MM.1S (cell line): Measurements from ENCODE around the gene GATAD2A.

ENCODE experiments used
- DNase-seq: peaks from one replicate; pipeline ENCODE4 v3.0.0-alpha.2; 2015
- H2AFZ ChIP-seq: fragments of 300-600 bp; sonication (generic); 2 replicates; pipeline ENCODE4 v1.6.0; 2016; ENCODE audit warnings: antibody characterized with exemption, low read length
- H3F3A ChIP-seq: fragments of 300-600 bp; sonication (generic); 2 replicates; pipeline ENCODE4 v1.6.1; 2016; ENCODE audit warnings: mild to moderate bottlenecking, antibody characterized with exemption, low read length, moderate library complexity, mixed read lengths; ENCODE audit not compliant: insufficient read depth
- H3K27ac ChIP-seq: fragments of 300-600 bp; sonication (generic); 2 replicates; pipeline ENCODE4 v1.5.1; 2016; ENCODE audit warnings: mild to moderate bottlenecking, low read length
- H3K27me3 ChIP-seq: fragments of 300-600 bp; sonication (generic); replicated peaks from 2 replicates; pipeline ENCODE4 v1.6.0; 2016; ENCODE audit warnings: low read length; ENCODE audit not compliant: insufficient read depth
- H3K36me3 ChIP-seq: fragments of 300-600 bp; sonication (generic); replicated peaks from 2 replicates; pipeline ENCODE4 v1.6.1; 2016; ENCODE audit warnings: mild to moderate bottlenecking, low read length, mixed read lengths; ENCODE audit not compliant: insufficient read depth
- H3K4me1 ChIP-seq: fragments of 300-600 bp; sonication (generic); 2 replicates; pipeline ENCODE4 v1.6.1; 2016; ENCODE audit warnings: low read length, mixed read lengths
- H3K4me2 ChIP-seq: fragments of 300-600 bp; sonication (generic); 2 replicates; pipeline ENCODE4 v1.6.0; 2016; ENCODE audit warnings: low read depth, low read length
- H3K4me3 ChIP-seq: fragments of 300-600 bp; sonication (generic); 2 replicates; pipeline ENCODE4 v1.5.1; 2016; ENCODE audit warnings: low read length, mixed read lengths
- H3K79me2 ChIP-seq: fragments of 300-600 bp; sonication (generic); 2 replicates; pipeline ENCODE4 v1.6.1; 2016; ENCODE audit warnings: mixed run types, low read length, mixed read lengths
- H3K9ac ChIP-seq: fragments of 300-600 bp; sonication (generic); 2 replicates; pipeline ENCODE4 v1.6.1; 2016; ENCODE audit warnings: low read length, mixed read lengths
- H3K9me2 ChIP-seq: fragments of 300-600 bp; sonication (generic); replicated peaks from 2 replicates; pipeline ENCODE4 v1.6.1; 2016; ENCODE audit warnings: mild to moderate bottlenecking, low read length, mixed read lengths; ENCODE audit not compliant: insufficient read depth
- H3K9me3 ChIP-seq: fragments of 300-600 bp; sonication (generic); replicated peaks from 2 replicates; pipeline ENCODE4 v1.6.1; 2016; ENCODE audit warnings: mild to moderate bottlenecking, low read length, mixed read lengths; ENCODE audit not compliant: insufficient read depth
- H4K20me1 ChIP-seq: fragments of 300-600 bp; sonication (generic); 2 replicates; pipeline ENCODE4 v1.6.1; 2016; ENCODE audit warnings: mild to moderate bottlenecking, low read length, moderate library complexity, mixed read lengths; ENCODE audit not compliant: insufficient read depth
- CTCF ChIP-seq: fragments of 300-600 bp; sonication (generic); IDR thresholded peaks from 2 replicates; pipeline ENCODE4 v1.5.1; 2016; ENCODE audit warnings: antibody characterized with exemption, low read length, mixed read lengths
- EZH2 ChIP-seq: fragments of 300-600 bp; sonication (generic); optimal IDR thresholded peaks from 2 replicates; pipeline ENCODE3; 2017; ENCODE audit warnings: low read depth, mild to moderate bottlenecking, antibody characterized with exemption, low read length, mixed read lengths
- EZH2phosphoT487 ChIP-seq: fragments of 300-600 bp; sonication (generic); IDR thresholded peaks from 2 replicates; pipeline ENCODE4 v1.6.1; 2018; ENCODE audit warnings: antibody characterized with exemption, low read length

GATAD2A gene

GRCh38 chr19:19461306-19461670 lies 55.8 kb downstream of the GATAD2A start:
- TF ChIP-seq CTCF (no peak), EZH2phosphoT487 (no peak), EZH2 (no peak)
- peaks cover 49% of the 10 kb centered on the region for H4K20me1 ChIP-seq
- peaks cover 90% of the 10 kb centered on the region for H3K79me2 ChIP-seq
- H3K9me2 ChIP-seq, result no peaks in the 10 kb centered on the region
- H3K27ac ChIP-seq, result no peak overlapping the region
- H2AFZ ChIP-seq, result no peak overlapping the region
- H3K4me3 ChIP-seq, result no peak overlapping the region
- no peak overlapping the region for H3K9ac ChIP-seq
- no peak for DNase-seq
- peaks cover 3% of the 10 kb centered on the region for H3K36me3 ChIP-seq
- H3K4me2 ChIP-seq, result no peak overlapping the region
- H3F3A ChIP-seq, result 0 out of 2 replicates have a peak, but pooled peaks cover 5% of the 10 kb centered on the region
- H3K9me3 ChIP-seq, result no peaks in the 10 kb centered on the region
- H3K27me3 ChIP-seq, result no peaks in the 10 kb centered on the region
- H3K4me1 ChIP-seq, result peaks cover 5% of the 10 kb centered on the region; the same call in 1 of the 2 replicates

GRCh38 chr19:19461671-19462622 lies 56.5 kb downstream of the GATAD2A start:
- H3K27ac ChIP-seq, result no peak overlapping the region
- H3K27me3 ChIP-seq, result no peaks in the 10 kb centered on the region
- peaks cover 42% of the 10 kb centered on the region for H4K20me1 ChIP-seq
- 0 out of 2 replicates have a peak, but pooled peaks cover 5% of the 10 kb centered on the region for H3F3A ChIP-seq
- H3K9me2 ChIP-seq, result no peaks in the 10 kb centered on the region
- no peak overlapping the region for H3K9ac ChIP-seq
- no peak overlapping the region for H3K4me3 ChIP-seq
- H3K9me3 ChIP-seq, result no peaks in the 10 kb centered on the region
- H3K4me1 ChIP-seq, result peaks cover 5% of the 10 kb centered on the region; the same call in 1 of the 2 replicates
- H3K79me2 ChIP-seq, result peaks cover 89% of the 10 kb centered on the region
- H3K4me2 ChIP-seq, result no peak overlapping the region
- no peak for TF ChIP-seq EZH2phosphoT487
- TF ChIP-seq EZH2, result no peak
- no peak for TF ChIP-seq CTCF
- no peak for DNase-seq
- H3K36me3 ChIP-seq, result peaks cover 3% of the 10 kb centered on the region
- no peak overlapping the region for H2AFZ ChIP-seq

GRCh38 chr19:19463348-19464117 lies 58.1 kb downstream of the GATAD2A start:
- H3K36me3 ChIP-seq, result peaks cover 10% of the 10 kb centered on the region
- H3K4me2 ChIP-seq, result no peak overlapping the region
- H2AFZ ChIP-seq, result no peak overlapping the region
- H3K9me2 ChIP-seq, result no peaks in the 10 kb centered on the region
- no peak for DNase-seq
- TF ChIP-seq EZH2 (no peak), CTCF (no peak), EZH2phosphoT487 (no peak)
- H3K4me3 ChIP-seq, result no peak overlapping the region
- no peak overlapping the region for H3K27ac ChIP-seq
- 0 out of 2 replicates have a peak, but pooled peaks cover under 1% of the 10 kb centered on the region for H3F3A ChIP-seq
- H3K9me3 ChIP-seq, result no peaks in the 10 kb centered on the region
- H3K9ac ChIP-seq, result no peak overlapping the region
- peaks cover 29% of the 10 kb centered on the region for H4K20me1 ChIP-seq
- H3K27me3 ChIP-seq, result no peaks in the 10 kb centered on the region
- peaks cover 2% of the 10 kb centered on the region; the same call in 1 of the 2 replicates for H3K4me1 ChIP-seq
- H3K79me2 ChIP-seq, result peaks cover 85% of the 10 kb centered on the region
